SK-N-SH (cell line): Measurements from ENCODE around the gene SYNJ1.

Experiments
- JUND ChIP-seq: IDR thresholded peaks from 2 replicates; pipeline ENCODE4 v1.4.0; 2012
- MEF2A ChIP-seq: IDR thresholded peaks from 2 replicates; pipeline ENCODE4 v1.4.0; 2012; ENCODE audit warnings: low read depth, borderline replicate concordance
- NFIC ChIP-seq: IDR thresholded peaks from 2 replicates; pipeline ENCODE4 v1.4.0; 2012; ENCODE audit warnings: borderline replicate concordance
- NRF1 ChIP-seq: IDR thresholded peaks from 2 replicates; pipeline ENCODE4 v1.6.1; 2012; ENCODE audit warnings: low read depth, mild to moderate bottlenecking, low read length
- POLR2AphosphoS5 ChIP-seq: IDR thresholded peaks from 2 replicates; pipeline ENCODE4 v1.6.1; 2012; ENCODE audit warnings: low read depth, low read length
- RAD21 ChIP-seq: IDR thresholded peaks from 2 replicates; pipeline ENCODE4 v1.6.1; 2012; ENCODE audit warnings: mild to moderate bottlenecking, low read length
- TCF12 ChIP-seq: IDR thresholded peaks from 2 replicates; pipeline ENCODE4 v1.4.0; 2012
- USF1 ChIP-seq: IDR thresholded peaks from 2 replicates; pipeline ENCODE4 v1.4.0; 2012; ENCODE audit warnings: low read depth, borderline replicate concordance
- TF ChIP-seq, protein P1 (sequence below): fragments of 200-600 bp; sonication (generic); IDR thresholded peaks from 2 replicates; pipeline ENCODE4 v1.6.1; 2017; ENCODE audit warnings: antibody characterized with exemption, mild to moderate bottlenecking, moderate library complexity

DNA sequence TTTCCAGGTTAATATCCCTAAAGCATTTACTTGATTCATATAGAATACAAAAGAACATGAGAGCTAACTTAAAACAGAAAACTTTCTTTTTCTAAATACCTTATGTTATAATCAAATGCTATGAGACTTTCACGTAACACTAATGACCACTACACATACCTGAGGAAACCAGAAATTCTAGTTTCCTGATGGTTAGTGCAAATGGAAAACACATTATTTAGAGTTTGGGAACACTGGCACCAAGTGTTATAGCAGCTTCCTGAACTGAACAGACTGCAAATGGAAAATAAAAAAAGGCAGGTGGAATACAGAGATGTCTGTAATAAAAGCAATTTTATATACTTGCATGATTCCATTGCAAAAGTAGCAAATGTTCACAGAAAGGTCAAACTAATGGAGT lies 28.3 kb upstream of the SYNJ1 start:
- TF ChIP-seq, protein P1, sequence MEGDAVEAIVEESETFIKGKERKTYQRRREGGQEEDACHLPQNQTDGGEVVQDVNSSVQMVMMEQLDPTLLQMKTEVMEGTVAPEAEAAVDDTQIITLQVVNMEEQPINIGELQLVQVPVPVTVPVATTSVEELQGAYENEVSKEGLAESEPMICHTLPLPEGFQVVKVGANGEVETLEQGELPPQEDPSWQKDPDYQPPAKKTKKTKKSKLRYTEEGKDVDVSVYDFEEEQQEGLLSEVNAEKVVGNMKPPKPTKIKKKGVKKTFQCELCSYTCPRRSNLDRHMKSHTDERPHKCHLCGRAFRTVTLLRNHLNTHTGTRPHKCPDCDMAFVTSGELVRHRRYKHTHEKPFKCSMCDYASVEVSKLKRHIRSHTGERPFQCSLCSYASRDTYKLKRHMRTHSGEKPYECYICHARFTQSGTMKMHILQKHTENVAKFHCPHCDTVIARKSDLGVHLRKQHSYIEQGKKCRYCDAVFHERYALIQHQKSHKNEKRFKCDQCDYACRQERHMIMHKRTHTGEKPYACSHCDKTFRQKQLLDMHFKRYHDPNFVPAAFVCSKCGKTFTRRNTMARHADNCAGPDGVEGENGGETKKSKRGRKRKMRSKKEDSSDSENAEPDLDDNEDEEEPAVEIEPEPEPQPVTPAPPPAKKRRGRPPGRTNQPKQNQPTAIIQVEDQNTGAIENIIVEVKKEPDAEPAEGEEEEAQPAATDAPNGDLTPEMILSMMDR, result no peak
- no peak for TF ChIP-seq POLR2AphosphoS5
- no peak for TF ChIP-seq USF1
- no peak for TF ChIP-seq MEF2A
- TF ChIP-seq NFIC, result no peak
- no peak for TF ChIP-seq TCF12
- no peak for TF ChIP-seq JUND
- no peak for TF ChIP-seq NRF1
- TF ChIP-seq RAD21, result no peak
